ENCODE results near the gene PRORP.

DNA sequence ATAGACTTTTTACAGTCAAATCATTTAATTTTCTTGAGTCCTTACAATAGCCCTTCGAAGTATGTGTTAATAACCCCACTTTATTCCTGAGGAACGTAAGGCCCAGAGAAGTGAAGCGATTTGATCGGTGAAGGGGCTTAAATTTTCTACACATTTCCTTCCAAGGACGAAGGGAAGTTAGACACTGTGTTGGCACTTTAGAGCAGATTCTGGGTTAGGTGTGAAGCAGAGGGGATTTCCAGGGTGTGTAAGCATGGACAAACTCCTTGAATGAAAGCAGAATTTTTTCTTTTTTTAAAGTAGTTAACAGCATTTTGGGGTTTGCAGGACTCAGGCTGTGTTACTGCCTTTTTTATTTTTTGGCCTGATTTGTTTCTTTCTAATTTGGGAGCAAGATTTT is 38.9 kb downstream of the PRORP start:
- TF ChIP-seq, protein P1, sequence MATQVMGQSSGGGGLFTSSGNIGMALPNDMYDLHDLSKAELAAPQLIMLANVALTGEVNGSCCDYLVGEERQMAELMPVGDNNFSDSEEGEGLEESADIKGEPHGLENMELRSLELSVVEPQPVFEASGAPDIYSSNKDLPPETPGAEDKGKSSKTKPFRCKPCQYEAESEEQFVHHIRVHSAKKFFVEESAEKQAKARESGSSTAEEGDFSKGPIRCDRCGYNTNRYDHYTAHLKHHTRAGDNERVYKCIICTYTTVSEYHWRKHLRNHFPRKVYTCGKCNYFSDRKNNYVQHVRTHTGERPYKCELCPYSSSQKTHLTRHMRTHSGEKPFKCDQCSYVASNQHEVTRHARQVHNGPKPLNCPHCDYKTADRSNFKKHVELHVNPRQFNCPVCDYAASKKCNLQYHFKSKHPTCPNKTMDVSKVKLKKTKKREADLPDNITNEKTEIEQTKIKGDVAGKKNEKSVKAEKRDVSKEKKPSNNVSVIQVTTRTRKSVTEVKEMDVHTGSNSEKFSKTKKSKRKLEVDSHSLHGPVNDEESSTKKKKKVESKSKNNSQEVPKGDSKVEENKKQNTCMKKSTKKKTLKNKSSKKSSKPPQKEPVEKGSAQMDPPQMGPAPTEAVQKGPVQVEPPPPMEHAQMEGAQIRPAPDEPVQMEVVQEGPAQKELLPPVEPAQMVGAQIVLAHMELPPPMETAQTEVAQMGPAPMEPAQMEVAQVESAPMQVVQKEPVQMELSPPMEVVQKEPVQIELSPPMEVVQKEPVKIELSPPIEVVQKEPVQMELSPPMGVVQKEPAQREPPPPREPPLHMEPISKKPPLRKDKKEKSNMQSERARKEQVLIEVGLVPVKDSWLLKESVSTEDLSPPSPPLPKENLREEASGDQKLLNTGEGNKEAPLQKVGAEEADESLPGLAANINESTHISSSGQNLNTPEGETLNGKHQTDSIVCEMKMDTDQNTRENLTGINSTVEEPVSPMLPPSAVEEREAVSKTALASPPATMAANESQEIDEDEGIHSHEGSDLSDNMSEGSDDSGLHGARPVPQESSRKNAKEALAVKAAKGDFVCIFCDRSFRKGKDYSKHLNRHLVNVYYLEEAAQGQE (IDR thresholded peaks at IDR 0.05; ENCODE audit: low read depth), result no peak
- TF ChIP-seq CREB1 (IDR thresholded peaks at IDR 0.05; ENCODE audit: low read depth) (no peak), EGR1 (IDR thresholded peaks at IDR 0.05) (no peak), TAF1 (IDR thresholded peaks at IDR 0.05; ENCODE audit: low read depth) (no peak), RAD21 (IDR thresholded peaks at IDR 0.05; ENCODE audit: low read depth) (no peak), EP300 (IDR thresholded peaks at IDR 0.05; ENCODE audit: borderline replicate concordance) (no peak), YY1 (IDR thresholded peaks at IDR 0.05; ENCODE audit: low read depth) (no peak), TCF12 (IDR thresholded peaks at IDR 0.05; ENCODE audit: low read depth) (no peak), NFIC (IDR thresholded peaks at IDR 0.05) (no peak), FOXM1 (IDR thresholded peaks at IDR 0.05; ENCODE audit: borderline replicate concordance, low read depth) (no peak), CEBPB (IDR thresholded peaks at IDR 0.05) (no peak)
- TF ChIP-seq, protein P2, sequence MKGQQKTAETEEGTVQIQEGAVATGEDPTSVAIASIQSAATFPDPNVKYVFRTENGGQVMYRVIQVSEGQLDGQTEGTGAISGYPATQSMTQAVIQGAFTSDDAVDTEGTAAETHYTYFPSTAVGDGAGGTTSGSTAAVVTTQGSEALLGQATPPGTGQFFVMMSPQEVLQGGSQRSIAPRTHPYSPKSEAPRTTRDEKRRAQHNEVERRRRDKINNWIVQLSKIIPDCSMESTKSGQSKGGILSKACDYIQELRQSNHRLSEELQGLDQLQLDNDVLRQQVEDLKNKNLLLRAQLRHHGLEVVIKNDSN (IDR thresholded peaks at IDR 0.05), result no peak
- TF ChIP-seq, protein P3, sequence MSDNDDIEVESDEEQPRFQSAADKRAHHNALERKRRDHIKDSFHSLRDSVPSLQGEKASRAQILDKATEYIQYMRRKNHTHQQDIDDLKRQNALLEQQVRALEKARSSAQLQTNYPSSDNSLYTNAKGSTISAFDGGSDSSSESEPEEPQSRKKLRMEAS (IDR thresholded peaks at IDR 0.05), result no peak
